Stimulated activated CD4-positive, alpha-beta T cell treated with anti-CD3 and anti-CD28 coated beads, Interleukin-4, amount 100 ng/mL, for 24 hours (primary cell): ENCODE results near the gene BCAR3.
"Not testable (repeated sequence)": the region's sequence is repeated elsewhere in the genome, so short reads cannot be mapped to it uniquely, and the experiment has no call there.

Source experiments
- DNase-seq: peaks from one replicate; pipeline ENCODE4 v3.0.0-alpha.2; 2020

The BCAR3 gene

GRCh38 chr1:93593854-93594602, 87.6 kb downstream of the BCAR3 start:
- no peak for DNase-seq

GRCh38 chr1:93592551-93592949, 89.1 kb downstream of the BCAR3 start:
- DNase-seq, result no peak

- no peak for DNase-seq
These were observed 89.7 kb downstream of the BCAR3 start for GRCh38 chr1:93591676-93592550.

- not testable (repeated sequence) for DNase-seq
These were observed 90.4 kb downstream of the BCAR3 start for GRCh38 chr1:93591291-93591675.

GRCh38 chr1:93588955-93589354, 92.7 kb downstream of the BCAR3 start:
- DNase-seq, result no peak

- DNase-seq, result no peak
These were observed 93.4 kb downstream of the BCAR3 start for GRCh38 chr1:93588206-93588605.

- no peak for DNase-seq
These were observed 94.3 kb downstream of the BCAR3 start for GRCh38 chr1:93587354-93587753.

GRCh38 chr1:93585059-93585966, 96.3 kb downstream of the BCAR3 start:
- no peak for DNase-seq

- no peak for DNase-seq
These were observed 97.2 kb downstream of the BCAR3 start for GRCh38 chr1:93584261-93585003.

GRCh38 chr1:93581917-93582850, 99.5 kb downstream of the BCAR3 start:
- no peak for DNase-seq

GRCh38 chr1:93579891-93580290, 101.7 kb downstream of the BCAR3 start:
- DNase-seq, result no peak

GRCh38 chr1:93578911-93579825, 102.5 kb downstream of the BCAR3 start:
- DNase-seq, result no peak

GRCh38 chr1:93578433-93578830, 103.2 kb downstream of the BCAR3 start:
- DNase-seq, result no peak

- DNase-seq, result no peak
These were observed 103.9 kb downstream of the BCAR3 start for GRCh38 chr1:93577536-93578432.

GRCh38 chr1:93576746-93577145, 104.9 kb downstream of the BCAR3 start:
- no peak for DNase-seq

GRCh38 chr1:93576346-93576745, 105.3 kb downstream of the BCAR3 start:
- no peak for DNase-seq

GRCh38 chr1:93575621-93576284, 105.9 kb downstream of the BCAR3 start:
- no peak for DNase-seq

- no peak for DNase-seq
These were observed 106.6 kb downstream of the BCAR3 start for GRCh38 chr1:93574991-93575390.
